Measurements from ENCODE around the gene PACSIN2.

GRCh38 chr22:42884616-42885375 lies 130.2 kb downstream of the PACSIN2 start:
- TF ChIP-seq CTCF (IDR thresholded peaks at IDR 0.05) (no peak), POLR2A (IDR thresholded peaks at IDR 0.05) (no peak), POLR2AphosphoS5 (IDR thresholded peaks at IDR 0.05) (no peak)
